Measurements from ENCODE around the gene DQX1.

Gene DQX1

DNA sequence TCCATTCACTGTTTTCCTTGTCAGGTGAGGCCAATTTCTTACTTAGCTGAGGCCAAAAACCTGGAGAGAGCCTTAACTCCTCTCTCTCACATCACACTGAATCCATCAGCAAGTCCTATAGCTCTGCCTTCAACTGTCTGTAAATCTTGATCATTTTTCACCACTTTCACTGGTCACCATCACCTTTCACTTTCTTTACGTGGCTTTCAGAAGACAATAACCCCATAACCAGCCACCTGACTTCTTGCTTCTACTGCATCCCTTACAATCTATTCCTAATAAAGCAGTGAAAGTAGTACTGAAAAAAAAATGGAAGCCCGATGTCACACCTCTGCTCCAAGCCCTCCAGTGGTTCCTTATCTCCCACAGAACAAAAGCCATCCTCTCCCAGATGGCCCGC lies 20.0 kb upstream of the DQX1 start:
- DNase-seq (ENCODE audit: low spot score), result peak; percentile 43
- TF ChIP-seq, protein P1, sequence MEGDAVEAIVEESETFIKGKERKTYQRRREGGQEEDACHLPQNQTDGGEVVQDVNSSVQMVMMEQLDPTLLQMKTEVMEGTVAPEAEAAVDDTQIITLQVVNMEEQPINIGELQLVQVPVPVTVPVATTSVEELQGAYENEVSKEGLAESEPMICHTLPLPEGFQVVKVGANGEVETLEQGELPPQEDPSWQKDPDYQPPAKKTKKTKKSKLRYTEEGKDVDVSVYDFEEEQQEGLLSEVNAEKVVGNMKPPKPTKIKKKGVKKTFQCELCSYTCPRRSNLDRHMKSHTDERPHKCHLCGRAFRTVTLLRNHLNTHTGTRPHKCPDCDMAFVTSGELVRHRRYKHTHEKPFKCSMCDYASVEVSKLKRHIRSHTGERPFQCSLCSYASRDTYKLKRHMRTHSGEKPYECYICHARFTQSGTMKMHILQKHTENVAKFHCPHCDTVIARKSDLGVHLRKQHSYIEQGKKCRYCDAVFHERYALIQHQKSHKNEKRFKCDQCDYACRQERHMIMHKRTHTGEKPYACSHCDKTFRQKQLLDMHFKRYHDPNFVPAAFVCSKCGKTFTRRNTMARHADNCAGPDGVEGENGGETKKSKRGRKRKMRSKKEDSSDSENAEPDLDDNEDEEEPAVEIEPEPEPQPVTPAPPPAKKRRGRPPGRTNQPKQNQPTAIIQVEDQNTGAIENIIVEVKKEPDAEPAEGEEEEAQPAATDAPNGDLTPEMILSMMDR (IDR thresholded peaks at IDR 0.05; ENCODE audit: extremely low read depth, missing control alignments), result no peak

DNA sequence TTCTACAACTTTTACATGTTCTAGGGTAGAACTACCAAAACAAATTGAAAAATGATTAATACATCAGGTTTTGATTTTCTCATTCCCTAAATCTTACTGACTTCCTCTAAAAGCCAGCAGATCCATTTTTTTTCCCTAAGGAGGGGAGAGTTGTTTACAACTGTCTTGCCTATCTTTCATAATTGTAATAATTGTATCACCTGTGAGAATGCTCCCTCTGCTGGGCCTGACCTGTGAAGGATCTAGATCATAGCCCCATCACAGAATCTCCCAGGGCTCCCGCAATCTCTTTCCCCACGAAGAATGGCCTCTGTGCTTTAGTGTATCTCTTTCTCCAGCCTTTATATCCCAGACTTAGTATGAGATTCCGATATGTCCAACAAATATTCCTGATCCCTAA lies 18.6 kb upstream of the DQX1 start:
- TF ChIP-seq, protein P1 (IDR thresholded peaks at IDR 0.05; ENCODE audit: extremely low read depth, missing control alignments), result no peak
- peak; percentile 25 for DNase-seq (ENCODE audit: low spot score)

DNA sequence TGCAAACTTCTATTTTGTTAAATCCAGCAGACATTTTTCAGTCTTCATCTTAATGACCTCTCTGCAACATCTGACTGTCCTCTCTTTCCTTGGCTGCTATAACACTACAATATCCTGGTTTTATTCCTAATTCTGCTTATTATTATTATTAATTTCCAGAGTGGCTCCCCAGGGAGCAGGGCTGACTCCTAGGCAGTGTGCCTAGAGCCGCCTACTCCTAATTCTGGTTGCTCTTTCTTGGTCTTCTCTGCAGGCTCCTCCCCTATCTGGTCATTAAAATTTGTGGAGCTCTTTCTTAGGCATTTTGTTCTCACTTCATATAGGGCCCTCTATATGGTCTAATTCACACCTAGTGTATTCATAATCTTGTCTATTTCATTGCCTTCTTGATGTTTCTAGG lies 16.9 kb upstream of the DQX1 start:
- no peak for DNase-seq (ENCODE audit: low spot score)
- TF ChIP-seq, protein P1 (IDR thresholded peaks at IDR 0.05; ENCODE audit: extremely low read depth, missing control alignments), result no peak

DNA sequence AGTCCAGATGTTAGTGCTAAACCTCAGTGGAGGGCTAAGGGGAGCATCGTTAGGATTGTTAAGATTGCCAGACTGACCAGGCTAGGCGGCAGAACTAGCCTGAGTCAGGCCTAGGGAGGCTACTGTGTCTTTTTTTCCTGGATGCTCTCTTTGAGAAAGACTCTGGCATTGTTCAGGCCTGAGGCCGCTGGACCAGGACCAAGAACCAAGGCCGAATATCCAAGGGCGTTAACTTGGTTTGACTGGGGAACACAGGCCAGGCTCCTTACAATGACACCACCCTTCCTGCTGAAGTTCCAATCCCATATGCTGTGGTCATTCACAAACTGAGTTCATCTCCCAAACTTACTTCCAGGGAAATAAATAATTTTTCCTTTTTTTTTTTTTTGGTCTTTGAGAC lies 14.3 kb upstream of the DQX1 start:
- no peak for DNase-seq (ENCODE audit: low spot score)
- TF ChIP-seq, protein P1 (IDR thresholded peaks at IDR 0.05; ENCODE audit: extremely low read depth, missing control alignments), result no peak

DNA sequence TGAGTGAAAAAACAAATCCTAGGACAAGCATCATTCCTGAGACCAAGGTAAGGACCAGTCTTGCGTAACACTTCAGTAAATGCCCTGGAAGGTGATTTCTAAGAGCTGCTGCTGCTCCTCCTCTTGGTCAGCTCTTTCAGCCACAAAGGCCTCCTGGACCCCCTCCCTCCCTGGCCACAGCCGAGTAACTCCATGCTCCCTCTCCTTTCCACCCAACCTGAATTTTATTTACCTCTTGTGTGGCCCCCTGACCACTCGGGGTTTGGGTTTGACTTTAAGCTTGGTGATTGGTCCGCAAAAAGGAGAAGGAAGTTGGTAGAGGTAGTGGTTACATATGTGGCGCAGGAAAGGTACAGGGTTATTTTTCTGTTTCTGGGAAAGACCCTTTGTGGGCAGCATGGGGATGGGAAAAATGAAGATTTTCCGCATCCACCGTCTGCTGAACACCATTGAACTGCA lies 12.9 kb upstream of the DQX1 start:
- TF ChIP-seq, protein P1 (IDR thresholded peaks at IDR 0.05; ENCODE audit: extremely low read depth, missing control alignments), result no peak
- peak; percentile 59 for DNase-seq (ENCODE audit: low spot score)

DNA sequence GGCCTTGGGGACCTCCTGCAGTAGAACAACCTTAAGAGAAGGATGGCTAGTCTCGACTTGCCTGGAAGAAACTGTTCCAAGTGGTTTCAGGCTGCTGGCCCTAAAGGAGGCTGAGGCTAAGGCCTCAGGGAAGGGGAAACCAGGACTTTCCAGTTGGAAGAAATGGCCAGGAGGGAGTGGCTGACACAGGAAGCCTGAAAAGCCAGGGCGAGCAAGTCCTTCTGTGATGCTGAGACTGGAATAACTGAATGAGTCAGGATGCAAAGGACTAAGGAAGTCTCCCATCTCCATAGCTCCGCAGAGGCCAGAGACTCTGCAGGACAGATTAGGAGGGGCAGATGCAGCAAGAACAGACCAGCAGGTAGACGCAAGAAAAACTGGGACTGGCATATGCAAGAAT lies 11.1 kb upstream of the DQX1 start:
- TF ChIP-seq, protein P1 (IDR thresholded peaks at IDR 0.05; ENCODE audit: extremely low read depth, missing control alignments), result no peak
- DNase-seq (ENCODE audit: low spot score), result no peak

DNA sequence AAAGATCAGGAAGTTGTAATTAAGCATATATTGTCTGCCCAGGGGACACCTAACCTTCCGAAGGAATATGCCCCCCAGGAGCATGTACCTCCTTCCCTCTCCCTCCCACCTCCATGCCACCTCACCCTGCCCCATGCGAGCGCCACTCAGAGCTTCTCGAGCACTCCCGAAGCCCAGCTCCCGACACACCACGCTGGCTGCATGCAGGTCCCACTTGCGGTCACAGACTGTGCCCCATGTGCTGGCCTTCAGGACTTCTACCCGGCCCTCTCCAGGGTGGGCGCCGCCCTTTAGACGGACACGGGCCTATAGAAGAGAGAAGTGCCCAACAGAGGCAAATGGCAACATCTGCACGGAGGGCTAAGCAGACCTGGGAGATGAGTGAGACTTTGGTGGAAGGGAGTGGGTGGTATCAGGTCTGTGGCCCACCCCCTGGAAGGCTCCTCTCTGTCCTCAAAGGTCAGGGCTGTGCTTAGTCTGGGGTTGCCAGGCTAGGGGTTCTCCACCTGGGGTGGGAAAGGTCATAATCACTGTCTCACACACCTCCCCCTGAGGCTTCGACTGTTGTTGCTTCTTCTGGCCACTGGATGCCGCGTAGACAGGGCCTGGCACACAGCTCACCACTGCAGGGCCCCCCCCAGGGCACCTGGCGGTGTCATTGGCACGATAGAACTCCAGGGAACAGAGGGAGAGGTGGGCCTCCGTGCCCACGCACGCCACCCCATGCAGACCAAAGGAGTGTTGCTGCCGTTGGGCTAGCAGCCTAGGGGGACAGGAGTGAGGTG lies 10.3 kb upstream of the DQX1 start:
- TF ChIP-seq, protein P1 (IDR thresholded peaks at IDR 0.05; ENCODE audit: extremely low read depth, missing control alignments), result no peak
- no peak for DNase-seq (ENCODE audit: low spot score)

Data from GM20000 (cell line).